GM18526 (cell line): ENCODE data around the gene PRKAG2.

Experiments
- POLR2A ChIP-seq: IDR thresholded peaks from 3 replicates; pipeline ENCODE4 v1.6.1; 2011; ENCODE audit not compliant: insufficient read length; ENCODE audit errors: extremely low read depth

The PRKAG2 gene

GRCh38 chr7:151802469-151802846 is 74.5 kb downstream of the PRKAG2 start:
- no peak for TF ChIP-seq POLR2A

- no peak for TF ChIP-seq POLR2A
These were observed 75.0 kb downstream of the PRKAG2 start for GRCh38 chr7:151801782-151802468.

- TF ChIP-seq POLR2A = no peak
These were observed 75.6 kb downstream of the PRKAG2 start for GRCh38 chr7:151801291-151801690.

- no peak for TF ChIP-seq POLR2A
These were observed 76.1 kb downstream of the PRKAG2 start for GRCh38 chr7:151800861-151801260.

- no peak for TF ChIP-seq POLR2A
These were observed 76.5 kb downstream of the PRKAG2 start for GRCh38 chr7:151800391-151800790.

GRCh38 chr7:151799506-151799905 is 77.4 kb downstream of the PRKAG2 start:
- no peak for TF ChIP-seq POLR2A

- no peak for TF ChIP-seq POLR2A
These were observed 78.0 kb downstream of the PRKAG2 start for GRCh38 chr7:151798851-151799448.

GRCh38 chr7:151796871-151797537 is 79.9 kb downstream of the PRKAG2 start:
- no peak for TF ChIP-seq POLR2A

- no peak for TF ChIP-seq POLR2A
These were observed 80.6 kb downstream of the PRKAG2 start for GRCh38 chr7:151796091-151796870.

GRCh38 chr7:151795168-151795811 is 81.6 kb downstream of the PRKAG2 start:
- no peak for TF ChIP-seq POLR2A

GRCh38 chr7:151794508-151795167 is 82.3 kb downstream of the PRKAG2 start:
- TF ChIP-seq POLR2A = no peak

GRCh38 chr7:151793991-151794507 is 82.9 kb downstream of the PRKAG2 start:
- no peak for TF ChIP-seq POLR2A

- TF ChIP-seq POLR2A = no peak
These were observed 83.4 kb downstream of the PRKAG2 start for GRCh38 chr7:151793531-151793951.

GRCh38 chr7:151792636-151793035 is 84.3 kb downstream of the PRKAG2 start:
- no peak for TF ChIP-seq POLR2A
